HG02870 (cell line): ENCODE measurements around the gene MRPL50.

ENCODE experiments used
- ATAC-seq: cut with Tn5 transposase; IDR thresholded peaks from one replicate; pipeline ENCODE4 v1.9.1; 2021; ENCODE audit warnings: mild to moderate bottlenecking, moderate library complexity; ENCODE audit not compliant: unreplicated experiment

The MRPL50 gene

GRCh38 chr9:101381118-101381517, 17.3 kb downstream of the MRPL50 start:
- no peak for ATAC-seq

- no peak for ATAC-seq
These were observed 18.1 kb downstream of the MRPL50 start for GRCh38 chr9:101380295-101380694.

GRCh38 chr9:101376111-101376848, 22.1 kb downstream of the MRPL50 start:
- ATAC-seq, result no peak

- no peak for ATAC-seq
These were observed 22.9 kb downstream of the MRPL50 start for GRCh38 chr9:101375546-101375945.

- no peak for ATAC-seq
These were observed 25.9 kb downstream of the MRPL50 start for GRCh38 chr9:101372327-101373118.

GRCh38 chr9:101371813-101372212, 26.6 kb downstream of the MRPL50 start:
- no peak for ATAC-seq

- no peak for ATAC-seq
These were observed 28.4 kb downstream of the MRPL50 start for GRCh38 chr9:101369884-101370531.

- no peak for ATAC-seq
These were observed 29.1 kb downstream of the MRPL50 start for GRCh38 chr9:101369286-101369685.

GRCh38 chr9:101367323-101367722, 31.1 kb downstream of the MRPL50 start:
- no peak for ATAC-seq

- ATAC-seq, result no peak
These were observed 32.2 kb downstream of the MRPL50 start for GRCh38 chr9:101366038-101366756.

GRCh38 chr9:101365181-101365580, 33.2 kb downstream of the MRPL50 start:
- ATAC-seq, result no peak

GRCh38 chr9:101362450-101362849, 36.0 kb downstream of the MRPL50 start:
- no peak for ATAC-seq

GRCh38 chr9:101360647-101361046, 37.8 kb downstream of the MRPL50 start:
- no peak for ATAC-seq

- no peak for ATAC-seq
These were observed 38.7 kb downstream of the MRPL50 start for GRCh38 chr9:101359679-101360078.

GRCh38 chr9:101356619-101357018, 41.8 kb downstream of the MRPL50 start:
- no peak for ATAC-seq

GRCh38 chr9:101354765-101355708, 43.4 kb downstream of the MRPL50 start:
- no peak for ATAC-seq

- no peak for ATAC-seq
These were observed 44.2 kb downstream of the MRPL50 start for GRCh38 chr9:101354143-101354764.

GRCh38 chr9:101353683-101354082, 44.7 kb downstream of the MRPL50 start:
- ATAC-seq, result no peak

- ATAC-seq, result no peak
These were observed 45.4 kb downstream of the MRPL50 start for GRCh38 chr9:101352892-101353463.
